Stimulated activated CD4-positive, alpha-beta T cell treated with anti-CD3 and anti-CD28 coated beads, Interleukin-12 subunit alpha, Interleukin-12 subunit beta, amount 100 ng/mL, for 48 hours (primary cell): ENCODE data around the gene ERC1.
"Not testable (repeated sequence)": the region's sequence is repeated elsewhere in the genome, so short reads cannot be mapped to it uniquely, and the experiment has no call there.

Experiments used
- DNase-seq, 3 donors: peaks; one replicate each; pipeline ENCODE4 v3.0.0-alpha.2; 2020; ENCODE audit warnings: low read depth in 2 of 3, low spot score in 1 of 3

The ERC1 gene

DNA sequence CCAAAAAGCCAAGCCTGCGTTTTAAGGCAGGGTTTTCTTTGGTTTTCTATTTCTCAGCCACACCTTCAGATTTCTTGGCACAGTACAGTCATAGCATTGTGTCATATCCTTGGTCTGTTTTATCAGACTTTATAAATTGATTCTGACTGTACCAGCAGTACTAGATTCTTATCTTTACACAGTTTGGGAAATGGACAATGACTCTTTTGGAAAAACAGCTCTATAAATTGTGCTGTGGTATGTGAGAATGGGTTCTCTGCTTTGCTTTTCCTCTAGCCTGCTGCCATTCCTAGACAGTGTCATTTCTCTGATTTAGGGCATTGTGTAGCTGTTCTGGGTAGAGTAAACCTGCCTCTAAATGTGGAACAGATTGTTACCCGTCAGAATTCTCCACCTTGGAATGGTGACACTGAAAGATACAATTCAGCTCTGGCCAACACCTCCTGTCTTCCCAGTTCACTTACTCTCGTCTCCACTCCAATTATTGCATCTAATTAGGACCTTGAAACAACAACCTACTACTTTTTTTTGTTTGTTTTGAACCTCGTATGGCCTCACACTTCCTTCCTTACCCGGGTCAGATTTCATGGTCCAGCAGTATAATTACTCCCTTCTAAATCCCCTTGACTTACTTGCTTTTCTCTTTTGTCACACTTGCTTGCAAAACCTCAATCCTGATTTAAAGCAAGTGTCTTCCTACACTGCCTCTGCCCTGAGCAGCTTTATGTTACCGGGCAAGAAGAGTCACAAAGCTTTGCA is 226.3 kb downstream of the ERC1 start:
- no peak for DNase-seq

GRCh38 chr12:1218369-1218768 is 227.3 kb downstream of the ERC1 start:
- DNase-seq, result no peak

- no peak for DNase-seq
These were observed 229.4 kb downstream of the ERC1 start for GRCh38 chr12:1220127-1221092.

- DNase-seq, result no peak
These were observed 232.0 kb downstream of the ERC1 start for GRCh38 chr12:1222858-1223639.

DNA sequence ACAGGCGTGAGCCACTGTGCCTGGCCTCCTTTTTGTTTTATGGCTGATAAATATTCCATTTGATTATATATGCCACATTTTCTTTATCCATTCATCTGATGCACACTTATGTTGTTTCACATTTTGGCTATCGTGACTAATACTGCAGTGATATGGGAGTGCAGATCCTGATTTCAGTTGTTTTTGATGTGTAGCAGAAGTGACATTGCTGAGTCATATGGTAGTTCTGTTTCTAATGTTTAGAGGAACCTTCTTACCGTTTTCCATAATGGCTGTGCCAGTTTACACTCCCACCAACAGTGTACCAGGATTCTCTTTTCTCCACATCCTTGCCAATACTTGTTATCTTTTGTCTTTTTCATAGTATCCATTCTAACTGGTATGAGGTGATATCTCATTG is 235.9 kb downstream of the ERC1 start:
- no peak for DNase-seq

DNA sequence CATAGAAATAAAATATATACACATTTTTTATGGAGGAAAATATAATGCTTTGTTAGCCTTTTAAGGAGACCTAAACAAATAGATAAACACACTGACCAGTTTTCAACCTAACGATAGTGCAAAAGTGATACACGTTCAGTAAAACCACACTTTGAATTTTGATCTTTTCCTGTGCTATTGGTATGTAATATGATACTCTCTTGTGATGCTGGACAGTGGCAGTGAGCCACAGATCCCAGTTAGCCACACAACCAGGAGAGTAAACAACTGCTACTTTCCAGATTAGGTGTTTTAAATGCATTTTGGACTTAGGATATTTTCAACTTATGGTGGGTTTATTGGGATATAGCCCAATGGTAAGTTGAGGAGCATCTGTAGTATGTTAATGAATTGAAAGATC is 243.1 kb downstream of the ERC1 start:
- DNase-seq, result no peak

DNA sequence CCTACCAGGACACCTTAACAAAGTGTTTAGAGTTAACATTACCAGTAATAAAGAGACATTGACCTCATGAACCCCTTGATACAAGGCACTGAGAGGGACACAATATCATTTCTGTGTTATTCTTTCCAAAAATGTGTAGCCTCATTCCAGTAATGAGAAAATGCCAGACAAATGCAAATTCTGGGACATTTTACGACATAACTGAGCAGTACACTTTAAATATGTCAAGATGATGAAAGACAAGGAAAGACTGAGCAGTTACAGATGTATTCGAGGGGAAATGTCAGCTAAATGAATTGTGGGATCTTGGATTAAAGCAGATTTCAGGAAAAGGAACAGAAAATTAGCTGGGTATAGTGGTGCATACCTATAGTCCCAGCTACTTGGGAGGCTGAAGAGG is 255.6 kb downstream of the ERC1 start:
- DNase-seq, result no peak

GRCh38 chr12:1250641-1251040 is 259.6 kb downstream of the ERC1 start:
- no peak for DNase-seq

DNA sequence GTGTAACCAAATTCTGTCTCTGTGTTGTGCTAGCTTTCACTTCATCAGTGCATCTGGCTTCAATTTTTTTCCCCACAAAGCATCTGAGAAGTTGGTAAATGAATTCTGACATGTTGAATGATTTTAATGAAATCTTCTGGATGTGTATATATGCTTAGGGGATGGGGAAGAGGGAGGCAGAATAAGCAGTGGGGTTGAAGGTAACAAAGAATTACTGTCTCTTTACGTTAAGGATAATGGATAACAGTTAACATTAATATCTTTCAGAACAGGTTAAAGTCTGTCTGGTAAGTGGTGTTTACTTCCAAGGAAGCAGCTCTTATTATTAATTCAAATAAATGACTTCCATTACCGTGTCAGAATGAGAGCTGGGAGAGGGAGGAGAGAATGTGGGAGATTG is 261.7 kb downstream of the ERC1 start:
- DNase-seq, result no peak

DNA sequence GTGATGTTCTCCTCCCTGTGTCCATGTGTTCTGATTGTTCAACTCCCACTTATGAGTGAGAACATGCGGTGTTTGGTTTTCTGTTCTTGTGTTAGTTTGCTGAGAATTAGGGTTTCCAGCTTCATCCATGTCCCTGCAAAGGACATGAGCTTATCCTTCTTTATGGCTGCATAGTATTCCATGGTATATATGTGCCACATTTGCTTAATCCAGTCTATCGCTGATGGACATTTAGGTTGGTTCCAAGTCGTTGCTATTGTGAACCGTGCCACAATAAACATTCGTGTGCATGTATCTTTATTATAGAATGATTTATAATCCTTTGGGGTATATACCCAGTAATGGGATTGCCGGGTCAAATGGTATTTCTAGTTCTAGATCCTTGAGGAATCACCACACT is 264.1 kb downstream of the ERC1 start:
- DNase-seq, result not testable (repeated sequence)

DNA sequence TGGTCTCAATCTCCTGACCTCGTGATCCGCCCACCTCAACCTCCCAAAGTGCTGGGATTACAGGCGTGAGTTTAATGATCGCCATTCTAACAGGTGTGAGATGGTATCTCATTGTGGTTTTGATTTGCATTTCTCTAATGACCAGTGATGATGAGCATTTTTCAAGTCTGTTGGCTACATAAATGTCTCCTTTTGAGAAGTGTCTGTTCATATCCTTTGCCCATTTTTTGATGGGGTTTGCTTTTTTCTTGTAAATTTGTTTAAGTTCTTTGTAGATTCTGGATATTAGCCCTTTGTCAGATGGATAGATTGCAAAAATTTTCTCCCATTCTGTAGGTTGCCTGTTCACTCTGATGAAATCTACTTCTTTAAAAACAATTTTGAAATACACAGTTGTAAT is 264.8 kb downstream of the ERC1 start:
- DNase-seq, result not testable (repeated sequence)

- DNase-seq, result no peak
These were observed 265.3 kb downstream of the ERC1 start for GRCh38 chr12:1256285-1256684.

- DNase-seq, result no peak
These were observed 266.0 kb downstream of the ERC1 start for GRCh38 chr12:1256991-1257390.

DNA sequence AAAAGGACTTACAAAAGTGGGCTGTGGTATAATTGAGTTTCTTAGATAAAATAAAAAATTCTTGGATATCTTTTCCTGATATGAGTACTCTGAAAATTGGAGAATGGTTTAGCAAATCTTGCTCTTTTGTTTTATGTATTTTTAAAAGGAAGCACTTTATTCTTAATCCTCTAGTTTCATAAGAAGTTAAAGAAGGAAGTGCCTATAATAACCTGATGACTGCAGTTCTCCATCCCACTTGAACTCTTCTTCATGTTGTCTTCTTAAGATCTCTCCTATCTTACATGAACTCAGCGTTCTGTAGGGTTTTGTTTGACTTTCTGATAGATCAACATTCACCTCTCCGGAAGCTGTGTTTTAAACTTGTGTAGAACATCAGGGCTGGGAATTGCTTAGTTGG is 271.0 kb downstream of the ERC1 start:
- no peak for DNase-seq

DNA sequence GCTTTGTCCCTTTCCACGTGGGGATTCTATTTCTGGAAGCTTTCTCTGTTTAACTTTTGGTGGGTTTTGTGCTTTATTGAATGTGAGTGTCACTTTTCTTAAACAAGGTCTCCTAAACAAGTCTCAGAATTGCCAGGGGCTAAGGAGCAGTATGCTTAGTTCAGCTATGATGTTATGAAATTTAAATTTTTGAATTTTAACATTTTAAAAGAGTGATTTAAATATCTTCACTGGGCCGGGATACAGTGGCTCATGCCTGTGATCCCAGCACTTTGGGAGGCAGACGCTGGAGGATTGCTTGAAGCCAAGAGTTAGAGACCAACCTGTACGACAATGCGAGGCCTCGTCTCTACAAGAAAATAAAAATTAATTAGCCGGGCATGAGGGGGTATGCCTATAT is 276.2 kb downstream of the ERC1 start:
- DNase-seq, result no peak

- no peak for DNase-seq
These were observed 281.1 kb downstream of the ERC1 start for GRCh38 chr12:1272142-1272541.

DNA sequence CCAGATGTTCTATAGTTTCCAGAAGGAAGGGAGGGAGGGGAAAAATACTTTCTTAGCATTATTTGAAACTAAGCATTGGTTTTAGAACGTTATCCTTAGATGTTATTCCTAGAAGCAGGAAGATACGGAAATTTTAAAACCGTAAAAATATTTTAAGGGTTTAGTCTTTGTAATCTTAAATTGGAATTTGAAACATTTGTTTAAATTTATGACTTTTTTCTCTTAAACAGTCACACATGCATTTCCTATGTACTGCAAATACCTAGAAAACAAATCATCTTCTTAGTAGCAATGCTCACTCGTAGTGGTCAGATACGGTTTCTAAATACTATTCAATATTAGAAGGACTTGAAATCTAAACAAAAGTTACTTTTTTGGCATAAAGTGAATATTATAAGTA is 282.0 kb downstream of the ERC1 start:
- DNase-seq, result no peak

- DNase-seq, result no peak
These were observed 286.9 kb downstream of the ERC1 start for GRCh38 chr12:1277905-1278304.

GRCh38 chr12:1279050-1279449 is 288.0 kb downstream of the ERC1 start:
- DNase-seq, result no peak

DNA sequence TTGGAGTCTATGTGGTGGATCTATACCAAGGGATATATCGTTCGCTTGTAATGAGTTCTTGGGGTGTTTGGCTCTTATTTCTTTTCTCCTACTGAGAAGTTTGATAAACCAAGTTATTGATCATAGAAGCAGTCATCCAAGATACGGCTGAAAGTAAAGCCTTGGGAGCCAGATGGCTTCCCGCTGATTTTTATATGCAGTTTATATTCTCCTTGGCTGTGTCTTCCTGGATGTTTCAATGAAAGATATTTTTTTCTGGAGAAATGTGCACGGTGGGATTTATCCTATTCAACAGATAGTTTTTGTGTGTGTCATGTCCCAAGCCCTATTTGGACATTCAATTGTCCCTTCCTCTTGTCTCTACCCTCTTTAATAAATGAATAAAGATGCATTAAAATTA is 289.0 kb downstream of the ERC1 start:
- DNase-seq, result no peak

DNA sequence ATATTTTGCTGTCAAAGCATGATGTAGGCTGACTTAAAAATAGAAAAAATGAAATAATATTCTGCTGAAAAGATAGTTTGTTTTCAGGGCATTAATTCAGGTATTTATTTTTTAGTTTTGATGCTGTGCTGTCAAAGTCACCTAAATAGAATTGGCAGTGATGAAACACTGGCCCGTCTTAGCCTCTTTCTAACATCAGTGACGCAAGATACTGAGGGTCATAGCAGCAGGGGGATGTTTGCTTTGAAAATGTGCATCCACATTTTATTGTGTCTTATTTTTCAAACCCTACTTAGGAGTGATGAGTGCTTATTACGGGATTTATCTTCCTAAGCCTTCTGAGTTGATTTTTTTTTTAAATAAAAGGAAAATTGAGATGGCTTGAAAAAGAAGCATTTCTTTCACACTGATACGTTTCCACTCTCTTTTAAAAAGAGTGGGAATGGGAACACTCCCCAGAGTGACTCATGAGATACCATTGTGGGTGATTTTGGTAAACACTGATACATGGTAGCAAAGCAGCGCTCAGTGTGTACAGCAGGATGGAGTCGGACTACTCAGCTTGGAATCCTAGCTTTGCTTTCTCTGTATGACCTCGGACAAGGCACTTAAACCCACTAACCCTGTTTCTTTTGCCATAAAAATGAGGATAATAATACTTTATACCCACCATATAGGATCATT is 290.8 kb downstream of the ERC1 start:
- no peak for DNase-seq
